NCI-H82 (cell line): Measurements from ENCODE around the gene RHAG.
"Not testable (repeated sequence)": the region's sequence is repeated elsewhere in the genome, so short reads cannot be mapped to it uniquely, and the experiment has no call there.

Experiments
- DNase-seq: peaks from one replicate; lab custom pipeline; 2025; lab: John Stamatoyannopoulos, UW

The RHAG gene

DNA sequence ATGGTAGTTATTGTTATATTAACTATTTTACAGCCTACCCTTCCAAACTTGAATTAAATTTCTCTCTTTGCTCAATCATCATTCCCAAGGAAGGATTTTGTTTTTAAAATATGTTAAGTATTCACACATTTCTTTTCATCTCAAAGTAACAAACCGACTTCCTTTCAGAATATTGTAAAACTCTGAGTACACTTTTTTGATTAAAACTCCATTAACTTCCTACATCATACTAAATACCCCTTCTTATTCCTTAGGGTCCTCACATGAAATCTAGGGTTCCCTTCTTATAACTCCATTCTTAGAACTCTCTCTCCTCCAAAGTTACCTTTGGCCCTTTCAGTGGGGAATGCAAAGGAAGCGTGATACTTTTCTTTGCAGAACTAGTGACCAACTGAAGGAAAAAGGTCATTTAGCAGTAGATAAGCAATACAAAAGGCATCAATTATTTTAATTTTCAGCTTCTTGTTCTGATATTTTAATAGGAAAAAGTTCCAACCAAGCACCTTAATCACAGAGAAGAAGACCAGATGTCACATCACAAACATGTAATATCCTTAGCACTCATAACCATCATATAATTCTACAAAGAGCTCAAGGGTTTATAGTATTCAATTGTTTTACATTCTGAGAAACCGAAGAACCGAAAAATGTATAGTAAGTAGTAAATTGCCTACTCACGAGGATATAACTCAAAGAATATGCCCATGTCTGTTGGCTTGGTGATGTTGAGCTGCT lies 494 bp downstream of the RHAG start:
- DNase-seq, result no peak

DNA sequence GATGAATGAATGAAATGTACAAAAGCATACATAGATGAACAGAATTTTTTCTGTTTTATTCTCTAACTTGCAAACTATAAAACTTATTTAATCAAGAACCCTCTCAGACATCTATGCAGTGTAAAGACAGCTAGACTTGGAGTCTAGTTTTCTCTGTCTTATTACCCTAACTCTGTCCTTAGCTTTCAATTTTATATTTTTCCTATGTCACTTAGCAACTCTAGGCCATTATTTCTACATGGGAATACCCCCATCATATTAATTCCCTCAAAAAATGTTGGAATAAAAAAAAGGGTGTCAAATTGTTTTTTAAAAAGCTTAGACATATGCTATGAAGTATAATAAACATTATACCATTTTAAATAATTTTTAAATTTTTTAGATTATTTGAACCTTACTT lies 1.2 kb downstream of the RHAG start:
- DNase-seq, result no peak

DNA sequence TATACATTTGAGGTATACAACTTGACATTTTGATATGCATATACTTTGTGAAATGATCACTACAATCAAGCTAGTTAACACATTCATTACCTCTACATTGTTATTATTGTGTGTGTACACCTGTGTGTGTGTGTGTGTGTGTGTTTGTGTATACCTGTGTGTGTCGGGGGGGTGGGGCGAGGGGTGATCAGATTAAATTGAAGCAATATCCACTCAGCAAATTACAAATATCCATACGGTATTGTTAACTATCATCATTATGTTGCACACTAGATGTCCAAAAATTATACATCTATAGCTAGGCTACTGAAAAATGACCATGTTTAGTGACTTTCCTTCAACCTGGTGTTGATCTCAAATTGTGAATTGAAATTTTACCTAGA lies 1.8 kb downstream of the RHAG start:
- DNase-seq, result no peak

DNA sequence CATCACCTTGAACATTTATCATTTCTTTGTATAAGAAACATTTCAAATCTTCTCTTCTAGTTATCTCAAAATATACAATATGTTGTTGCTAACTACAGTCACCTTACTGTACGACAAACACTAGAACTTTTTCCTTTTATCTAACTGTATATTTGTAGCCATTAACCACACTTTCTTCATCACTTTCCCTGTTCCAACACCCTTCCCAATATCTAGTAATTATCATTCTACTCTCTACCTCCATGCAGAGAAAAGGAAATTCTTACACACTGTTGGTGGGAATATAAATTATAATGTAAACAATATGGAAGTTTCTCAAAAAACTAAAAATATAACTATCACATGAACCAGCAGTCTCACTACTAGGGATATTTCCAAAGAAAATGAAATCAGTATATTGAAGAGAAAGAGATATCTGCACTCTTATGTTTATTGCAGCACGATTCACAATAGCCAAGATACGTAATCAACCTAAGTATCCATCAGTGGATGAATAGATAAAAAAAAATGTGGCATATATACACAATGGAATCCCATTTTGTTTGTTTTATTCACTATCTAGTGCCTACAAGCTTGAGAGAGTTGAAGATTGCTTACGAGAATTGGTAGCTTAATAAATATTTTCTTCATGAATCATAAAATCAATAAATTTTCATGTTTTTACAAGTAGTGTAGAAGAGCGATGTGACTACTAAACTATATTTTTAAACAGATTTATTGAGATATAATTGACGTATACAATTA lies 2.4 kb downstream of the RHAG start:
- DNase-seq, result no peak

DNA sequence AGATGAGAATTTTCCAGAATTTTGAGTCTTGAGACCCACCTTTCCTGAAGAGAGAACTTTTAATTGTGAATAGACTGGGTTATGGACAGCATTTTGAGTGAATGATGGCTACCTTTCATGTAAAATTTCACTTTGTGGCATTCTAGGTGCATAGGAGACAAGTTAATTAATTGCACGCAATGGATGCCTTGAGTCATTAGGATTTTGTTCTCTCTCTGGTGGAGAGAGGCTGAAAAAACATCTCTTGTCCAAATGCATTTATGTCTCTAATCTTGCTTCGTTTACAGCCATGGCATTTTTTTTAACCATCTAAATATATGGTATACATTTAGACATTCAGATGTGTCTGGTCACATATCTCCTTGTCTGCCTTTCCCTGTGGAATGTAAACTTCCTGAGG lies 3.1 kb downstream of the RHAG start:
- DNase-seq, result no peak

GRCh38 chr6:49632727-49633126 lies 3.9 kb downstream of the RHAG start:
- no peak for DNase-seq

DNA sequence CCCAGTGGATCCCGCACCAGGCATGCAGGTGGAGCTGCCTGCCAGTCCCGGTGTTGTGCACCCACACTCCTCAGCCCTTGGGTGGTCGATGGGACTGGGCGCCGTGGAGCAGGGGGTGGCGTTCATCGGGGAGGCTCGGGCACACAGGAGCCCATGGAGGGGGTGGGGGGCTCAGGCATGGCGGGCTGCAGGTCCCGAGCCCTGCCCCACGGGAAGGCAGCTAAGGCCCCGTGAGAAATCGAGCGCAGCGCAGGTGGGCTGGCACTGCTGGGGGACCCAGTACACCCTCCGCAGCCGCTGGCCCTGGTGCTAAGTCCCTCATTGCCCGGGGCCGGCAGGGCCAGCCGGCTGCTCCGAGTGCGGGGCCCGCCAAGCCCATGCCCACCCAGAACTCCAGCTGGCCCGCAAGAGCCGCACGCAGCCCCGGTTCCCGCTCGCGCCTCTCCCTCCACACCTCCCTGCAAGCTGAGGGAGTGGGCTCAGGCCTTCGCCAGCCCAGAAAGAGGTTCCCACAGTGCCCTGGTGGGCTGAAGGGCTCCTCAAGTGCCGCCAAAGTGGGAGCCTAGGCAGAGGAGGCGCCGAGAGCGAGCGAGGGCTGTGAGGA lies 7.1 kb downstream of the RHAG start:
- DNase-seq, result not testable (repeated sequence)

- DNase-seq, result no peak
Observed at GRCh38 chr6:49626811-49627210, 9.8 kb downstream of the RHAG start.

DNA sequence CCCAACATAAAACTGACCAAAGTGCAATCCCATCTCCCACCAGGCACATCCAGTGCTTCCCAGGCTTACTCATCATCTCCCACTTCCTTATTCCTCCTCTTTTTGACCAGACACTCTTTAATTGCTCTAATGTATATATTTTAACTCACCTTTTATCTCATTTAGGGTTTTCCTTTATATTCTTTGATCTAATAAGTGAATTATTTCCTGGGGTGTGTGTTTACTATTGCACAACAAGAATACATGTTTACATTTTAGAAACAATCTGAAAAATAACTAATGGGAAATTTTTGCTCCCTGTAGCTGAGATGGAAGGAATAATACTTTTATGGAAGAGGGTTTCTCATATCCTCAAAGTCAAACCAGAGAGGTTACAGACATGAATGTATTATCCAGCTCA lies 18.4 kb downstream of the RHAG start:
- DNase-seq, result no peak

- not testable (repeated sequence) for DNase-seq
Observed at GRCh38 chr6:49614144-49614543, 22.5 kb downstream of the RHAG start.

DNA sequence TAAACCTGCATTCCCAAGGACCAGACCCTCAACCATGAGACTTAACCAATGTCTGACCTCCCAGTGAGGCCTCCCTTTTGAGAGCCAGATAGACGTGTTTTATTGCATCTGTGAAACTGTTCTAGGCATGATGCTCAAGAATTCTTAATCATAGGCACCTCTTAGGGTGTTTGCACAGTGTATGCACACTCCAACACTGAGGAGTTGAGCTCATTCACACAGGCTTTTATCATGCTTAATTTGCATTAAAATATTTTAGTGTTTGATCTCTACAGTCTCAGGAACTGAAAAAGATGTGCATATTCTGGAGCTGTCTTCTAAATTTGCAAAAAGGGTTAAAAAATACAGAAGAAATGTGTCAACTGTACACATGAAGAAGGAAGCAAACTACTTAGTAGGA lies 27.4 kb downstream of the RHAG start:
- no peak for DNase-seq

DNA sequence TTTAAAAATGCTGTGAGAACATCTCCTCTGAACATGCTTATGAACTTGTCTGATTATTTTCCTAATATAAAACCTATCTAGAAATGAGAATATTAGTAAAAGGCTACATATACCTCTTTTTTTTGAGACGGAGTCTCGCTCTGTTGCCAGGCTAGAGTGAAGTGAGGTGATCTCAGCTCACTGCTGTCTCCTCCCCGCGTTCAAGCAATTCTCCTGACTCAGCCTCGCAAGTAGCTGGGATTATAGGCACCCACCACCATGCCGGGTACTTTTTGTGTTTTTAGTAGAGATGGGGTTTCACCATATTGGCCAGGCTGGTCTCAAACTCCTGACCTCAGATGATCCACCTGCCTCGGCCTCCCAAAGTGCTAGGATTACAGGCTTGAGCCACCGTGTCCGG lies 28.4 kb downstream of the RHAG start:
- DNase-seq, result not testable (repeated sequence)

DNA sequence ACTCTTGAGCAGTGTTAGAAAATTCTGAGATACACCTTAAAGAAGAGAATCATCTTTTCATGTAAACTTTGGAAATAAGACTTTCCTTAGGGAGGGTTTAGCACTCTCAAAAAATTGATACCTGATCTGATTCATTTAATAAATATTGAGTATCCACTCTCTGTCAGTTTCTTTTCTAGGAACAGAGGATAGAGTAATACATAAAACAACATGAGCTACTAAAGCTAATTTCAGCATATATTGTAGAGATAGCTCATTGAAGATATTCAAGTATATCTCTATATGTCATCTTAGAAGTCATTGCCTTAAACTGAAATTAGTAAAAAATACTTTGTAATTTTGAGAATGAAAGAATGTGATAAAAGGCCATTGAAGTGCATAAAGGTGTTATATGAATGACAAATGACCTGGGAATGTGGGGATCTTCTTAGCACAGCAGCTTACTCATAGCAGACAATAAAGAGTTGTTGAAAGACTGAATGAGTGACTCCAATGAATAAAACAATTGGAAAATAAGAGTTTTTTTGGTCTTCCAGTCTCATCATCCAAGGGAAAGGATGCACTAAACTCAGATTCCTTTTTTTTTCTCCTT lies 29.2 kb downstream of the RHAG start:
- DNase-seq, result no peak

DNA sequence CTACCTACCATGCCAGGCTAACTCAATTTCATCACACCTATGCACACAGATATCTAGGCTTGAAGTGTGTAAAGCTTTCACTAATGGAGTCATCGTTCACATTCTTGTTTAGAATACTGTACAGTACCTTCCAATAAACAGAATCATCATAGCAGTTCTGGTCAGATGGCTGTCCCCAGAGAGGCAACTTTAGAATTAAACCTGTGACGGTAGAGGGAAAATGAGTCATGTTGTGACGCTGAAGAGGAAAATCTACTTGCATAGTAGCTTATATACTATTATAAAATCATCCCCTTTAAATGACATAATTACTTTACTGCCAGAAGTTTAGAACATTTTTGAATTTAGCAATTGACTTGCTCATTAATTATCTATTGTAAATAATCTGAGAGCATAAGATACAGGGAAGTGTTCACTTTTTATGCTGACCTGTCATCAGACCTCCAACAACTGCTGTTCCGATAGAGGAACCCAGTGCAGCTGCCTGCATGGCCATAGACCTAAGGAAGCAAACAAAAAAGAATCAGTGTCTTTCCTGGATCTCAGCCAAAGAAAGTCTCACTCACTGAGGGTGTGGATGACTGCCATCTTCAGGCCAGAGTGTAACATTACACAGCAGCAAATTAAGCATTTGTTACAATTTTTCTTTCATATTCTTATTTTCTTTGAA lies 29.8 kb downstream of the RHAG start:
- DNase-seq, result peak; percentile 98

DNA sequence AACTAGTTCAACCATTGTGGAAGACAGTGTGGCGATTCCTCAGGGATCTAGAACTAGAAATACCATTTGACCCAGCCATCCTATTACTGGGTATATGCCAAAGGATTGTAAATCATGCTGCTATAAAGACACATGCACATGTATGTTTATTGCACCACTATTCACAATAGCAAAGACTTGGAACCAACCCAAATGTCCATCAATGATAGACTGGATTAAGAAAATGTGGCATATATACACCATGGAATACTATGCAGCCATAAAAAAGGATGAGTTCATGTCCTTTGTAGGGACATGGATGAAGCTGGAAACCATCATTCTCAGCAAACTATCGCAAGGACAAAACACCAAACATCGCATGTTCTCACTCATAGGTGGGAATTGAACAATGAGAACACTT lies 32.6 kb downstream of the RHAG start:
- DNase-seq, result not testable (repeated sequence)

- not testable (repeated sequence) for DNase-seq
Observed at GRCh38 chr6:49587262-49587661, 49.4 kb downstream of the RHAG start.

DNA sequence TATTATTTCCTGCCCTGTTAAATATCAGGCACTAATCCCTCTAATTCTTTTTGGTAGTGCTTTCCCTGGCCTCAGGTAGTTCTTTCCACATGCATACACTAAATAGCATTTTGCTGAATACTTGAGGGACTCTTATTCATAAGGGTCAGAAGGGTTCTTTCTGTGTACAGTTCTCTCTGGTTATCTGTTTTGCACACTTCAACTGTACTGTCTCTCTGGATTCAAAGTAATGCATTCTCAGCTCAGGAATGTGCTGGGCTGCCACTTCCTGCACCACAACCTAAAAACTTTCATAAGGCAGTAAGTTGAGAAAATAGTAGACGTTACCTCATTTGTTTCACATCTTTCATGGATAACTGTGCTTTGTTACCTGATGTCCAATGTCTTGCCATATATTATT lies 54.1 kb downstream of the RHAG start:
- no peak for DNase-seq

GRCh38 chr6:49579649-49580048 lies 57.0 kb downstream of the RHAG start:
- DNase-seq, result no peak

DNA sequence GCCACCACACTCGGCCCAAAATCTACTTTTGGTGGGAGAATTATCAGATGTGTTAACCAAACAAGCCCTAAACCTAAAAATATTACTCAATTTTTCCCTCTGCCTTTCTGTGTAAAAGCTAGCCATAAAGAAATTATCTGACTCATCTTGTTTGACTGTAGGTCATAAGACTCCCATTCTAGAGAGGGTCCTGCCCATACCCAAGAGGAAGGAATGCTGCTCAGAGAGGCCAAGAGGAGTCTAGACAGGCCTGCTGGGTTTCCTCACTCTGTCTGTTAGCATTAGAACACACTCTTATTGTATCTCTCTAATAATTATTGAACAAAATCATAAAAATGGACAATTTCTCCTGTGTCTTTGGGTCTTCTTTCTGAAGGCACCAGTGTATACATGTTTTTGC lies 60.0 kb downstream of the RHAG start:
- no peak for DNase-seq

GRCh38 chr6:49570474-49571079 lies 66.1 kb downstream of the RHAG start:
- peak; percentile 32 for DNase-seq

- no peak for DNase-seq
Observed at GRCh38 chr6:49565855-49566254, 70.8 kb downstream of the RHAG start.

- DNase-seq, result no peak
Observed at GRCh38 chr6:49565261-49565660, 71.4 kb downstream of the RHAG start.
